B cell (primary cell): Measurements from ENCODE around the gene PLPPR1.

Experiments used
- EZH2 ChIP-seq: IDR thresholded peaks from 2 replicates; pipeline ENCODE4 v1.6.1; 2012; ENCODE audit warnings: borderline replicate concordance, low read depth, mild to moderate bottlenecking, moderate library complexity, low read length; ENCODE audit not compliant: insufficient read depth, poor library complexity, severe bottlenecking
- TF ChIP-seq, protein P1 (sequence below): fragments of 200-600 bp; IDR thresholded peaks from one replicate; pipeline ENCODE4 v1.8.0; 2022; ENCODE audit warnings: antibody characterized with exemption, mild to moderate bottlenecking

DNA sequence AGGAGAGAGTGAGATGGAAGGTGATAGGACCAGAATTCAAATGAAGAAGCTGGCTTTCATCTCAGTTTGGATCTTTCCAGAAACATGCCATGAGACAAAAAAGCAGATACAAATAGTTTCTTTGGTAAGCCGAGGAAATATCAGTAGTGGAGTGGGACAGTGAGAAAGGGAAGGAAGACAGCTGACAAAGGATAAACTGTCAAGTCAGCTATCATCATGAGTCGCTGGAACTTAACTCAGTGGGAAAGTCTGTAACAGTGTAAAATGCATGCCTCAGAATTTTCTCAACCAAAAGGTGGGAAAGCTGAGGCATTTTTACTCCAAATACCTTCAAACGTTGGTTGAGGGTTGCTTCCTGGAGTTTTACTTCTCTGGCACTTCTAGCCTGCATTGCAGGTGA is 129.8 kb downstream of the PLPPR1 start:
- TF ChIP-seq, protein P1, sequence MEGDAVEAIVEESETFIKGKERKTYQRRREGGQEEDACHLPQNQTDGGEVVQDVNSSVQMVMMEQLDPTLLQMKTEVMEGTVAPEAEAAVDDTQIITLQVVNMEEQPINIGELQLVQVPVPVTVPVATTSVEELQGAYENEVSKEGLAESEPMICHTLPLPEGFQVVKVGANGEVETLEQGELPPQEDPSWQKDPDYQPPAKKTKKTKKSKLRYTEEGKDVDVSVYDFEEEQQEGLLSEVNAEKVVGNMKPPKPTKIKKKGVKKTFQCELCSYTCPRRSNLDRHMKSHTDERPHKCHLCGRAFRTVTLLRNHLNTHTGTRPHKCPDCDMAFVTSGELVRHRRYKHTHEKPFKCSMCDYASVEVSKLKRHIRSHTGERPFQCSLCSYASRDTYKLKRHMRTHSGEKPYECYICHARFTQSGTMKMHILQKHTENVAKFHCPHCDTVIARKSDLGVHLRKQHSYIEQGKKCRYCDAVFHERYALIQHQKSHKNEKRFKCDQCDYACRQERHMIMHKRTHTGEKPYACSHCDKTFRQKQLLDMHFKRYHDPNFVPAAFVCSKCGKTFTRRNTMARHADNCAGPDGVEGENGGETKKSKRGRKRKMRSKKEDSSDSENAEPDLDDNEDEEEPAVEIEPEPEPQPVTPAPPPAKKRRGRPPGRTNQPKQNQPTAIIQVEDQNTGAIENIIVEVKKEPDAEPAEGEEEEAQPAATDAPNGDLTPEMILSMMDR, result no peak
- TF ChIP-seq EZH2, result no peak
